Activated CD4-positive, alpha-beta T cell treated with anti-CD3 and anti-CD28 coated beads for 36 hours (primary cell): ENCODE data around the gene ARHGDIB. TPM values are rescaled to one million over a fixed set of nuclear protein-coding genes. Genes with fewer than 3 reads are reported as not detected.

Experiments
- ATAC-seq: fragments of 200-7000 bp; cut with Tn5 transposase; one replicate; pipeline ENCODE4 v1.10.0; 2021; ENCODE audit warnings: mild to moderate bottlenecking, moderate library complexity
- CTCF ChIA-PET: fragments of 350-600 bp; sonication (Branson Sonifier 250); formaldehyde crosslinking; loops from one replicate; lab custom pipeline; 2021; ENCODE audit warnings: antibody characterized with exemption; lab: Charles Lee
- POLR2A ChIA-PET: fragments of 350-600 bp; sonication (Branson Sonifier 250); formaldehyde crosslinking; loops from one replicate; lab custom pipeline; 2021; ENCODE audit warnings: antibody characterized with exemption, inconsistent platforms; lab: Charles Lee
- DNase-seq: peaks from one replicate; pipeline ENCODE4 v3.0.0-alpha.2; 2020
- H3K27ac Mint-ChIP-seq: one replicate; pipeline ENCODE4 v1.8.0; 2021; ENCODE audit warnings: mixed read lengths
- H3K27me3 Mint-ChIP-seq: one replicate; pipeline ENCODE4 v1.8.0; 2021; ENCODE audit warnings: mixed read lengths
- H3K36me3 Mint-ChIP-seq: one replicate; pipeline ENCODE4 v1.8.0; 2021; ENCODE audit warnings: low read depth, mixed read lengths
- H3K4me1 Mint-ChIP-seq: one replicate; pipeline ENCODE4 v1.8.0; 2021; ENCODE audit warnings: mixed read lengths
- H3K4me3 Mint-ChIP-seq: one replicate; pipeline ENCODE4 v1.8.0; 2021; ENCODE audit warnings: mild to moderate bottlenecking, moderate library complexity, mixed read lengths
- H3K9me3 Mint-ChIP-seq: one replicate; pipeline ENCODE4 v1.8.0; 2021; ENCODE audit warnings: low read depth, mixed read lengths
- intact Hi-C, 2 experiments: fragments of 100-400 bp; cut with DNase I in 1 of 2; cut with micrococcal nuclease in 1 of 2; formaldehyde crosslinking; loops; one replicate each; pipeline versions ENCODE4 v1.14.2 to v1.15.1; 2022 to 2024; cut with DNase I, micrococcal nuclease
- total RNA-seq, 2 experiments: library from RNA; stranded (reverse); gene quantifications; one replicate each; pipeline ENCODE4 v1.2.3, GENCODE V29; 2021

Gene ARHGDIB
- total RNA-seq, 2 experiments from 2014 or later: 596 to 912 TPM

GRCh38 chr12:14950421-14950820 is 11.0 kb downstream of the ARHGDIB start:
- intact Hi-C loops: loop anchor here (1.0 to 5.0 kb wide), 3 partner anchors 40 to 612 kb away; no protein-coding TSS in a partner anchor
- Mint-ChIP-seq H3K9me3 (no peaks in the 10 kb centered on the region), H3K27me3 (no peaks in the 10 kb centered on the region), H3K4me1 (peaks cover 89% of the 10 kb centered on the region), H3K27ac (peak overlapping the region; percentile 96), H3K36me3 (peaks cover 74% of the 10 kb centered on the region), H3K4me3 (peak overlapping the region; percentile 73)
- DNase-seq: peak; percentile 65
- CTCF ChIA-PET: interaction anchor here (0.6 to 1.1 kb wide), 2 partner anchors 14 to 40 kb away, joined by 3 read pairs; no protein-coding TSS in a partner anchor
- ATAC-seq: peak; percentile 43
- POLR2A ChIA-PET: interaction anchor here (0.9 to 1.4 kb wide), 3 partner anchors 8 to 180 kb away, joined by 3 to 8 read pairs (median 4); a partner anchor contains a TSS

GRCh38 chr12:14949631-14950030 is 11.8 kb downstream of the ARHGDIB start:
- Mint-ChIP-seq H3K4me1 (peaks cover 94% of the 10 kb centered on the region), H3K36me3 (peaks cover 80% of the 10 kb centered on the region), H3K27me3 (no peaks in the 10 kb centered on the region), H3K9me3 (no peaks in the 10 kb centered on the region), H3K4me3 (peak overlapping the region; percentile 73), H3K27ac (peak overlapping the region; percentile 96)
- ChIA-PET POLR2A (no interaction called here), CTCF (no interaction called here)
- intact Hi-C loops: loop anchor here (1.0 to 5.0 kb wide), 5 partner anchors 13 to 613 kb away; partner anchors contain the start of genes C12orf60 (in 1 of the 2) and WBP11 (in 1 of the 2)
- DNase-seq (peak; percentile 60), ATAC-seq (no peak)

GRCh38 chr12:14948672-14949071 is 12.7 kb downstream of the ARHGDIB start:
- Mint-ChIP-seq H3K27ac (peak overlapping the region; percentile 96), H3K4me3 (peak overlapping the region; percentile 73), H3K4me1 (peaks cover 87% of the 10 kb centered on the region), H3K36me3 (peaks cover 76% of the 10 kb centered on the region), H3K27me3 (no peaks in the 10 kb centered on the region), H3K9me3 (no peaks in the 10 kb centered on the region)
- POLR2A ChIA-PET: interaction anchor here (1.1 to 1.3 kb wide), 2 partner anchors 10 to 179 kb away, joined by 3 to 6 read pairs; no protein-coding TSS in a partner anchor
- CTCF ChIA-PET: interaction anchor here (0.6 to 5.4 kb wide), 6 partner anchors 10 to 47 kb away, joined by 3 to 27 read pairs (median 4); partner anchors contain the start of gene ERP27
- ATAC-seq: peak; percentile 82
- peak; percentile 68 for DNase-seq
- intact Hi-C loops: loop anchor here (1.0 to 2.0 kb wide), 3 partner anchors 8 to 146 kb away; partner anchors contain the start of genes C12orf60 (in 1 of the 2) and WBP11 (in 1 of the 2)

DNA sequence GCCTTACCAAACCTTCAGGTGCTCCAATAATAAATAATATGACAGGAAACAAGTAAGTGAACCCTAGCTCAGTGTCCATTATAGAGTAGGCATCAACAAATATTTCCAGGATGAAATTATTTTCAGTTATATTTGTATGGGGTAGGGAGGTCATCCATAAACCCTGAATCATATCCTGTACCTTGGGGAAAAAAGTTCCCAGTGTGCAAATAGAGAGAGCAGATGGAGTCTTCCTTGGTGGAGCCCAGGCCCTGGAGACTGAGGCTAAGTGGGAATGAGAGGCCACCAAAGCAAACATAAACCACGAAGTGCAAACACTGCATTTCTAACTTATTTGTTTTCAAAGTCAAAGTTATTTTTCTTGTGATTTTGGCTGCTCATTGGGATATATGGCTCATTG is 14.5 kb downstream of the ARHGDIB start:
- CTCF ChIA-PET: interaction anchor here (0.7 to 5.4 kb wide), 3 partner anchors 10 to 331 kb away, joined by 3 to 27 read pairs (median 5); no protein-coding TSS in a partner anchor
- POLR2A ChIA-PET: interaction anchor here (0.6 kb wide), 1 partner anchor 44 kb away, joined by 4 read pairs; no protein-coding TSS in a partner anchor
- no peaks in the 10 kb centered on the region for H3K27me3 Mint-ChIP-seq
- no peak for ATAC-seq
- intact Hi-C loops: loop anchor here in 1 of 2 experiments (1.0 kb wide), 1 partner anchor 8 kb away; no protein-coding TSS in a partner anchor
- DNase-seq: no peak
- peaks cover 82% of the 10 kb centered on the region for H3K36me3 Mint-ChIP-seq
- H3K4me3 Mint-ChIP-seq: peak overlapping the region; percentile 73
- H3K9me3 Mint-ChIP-seq: no peaks in the 10 kb centered on the region
- H3K4me1 Mint-ChIP-seq: peaks cover 70% of the 10 kb centered on the region
- H3K27ac Mint-ChIP-seq: peak overlapping the region; percentile 96

DNA sequence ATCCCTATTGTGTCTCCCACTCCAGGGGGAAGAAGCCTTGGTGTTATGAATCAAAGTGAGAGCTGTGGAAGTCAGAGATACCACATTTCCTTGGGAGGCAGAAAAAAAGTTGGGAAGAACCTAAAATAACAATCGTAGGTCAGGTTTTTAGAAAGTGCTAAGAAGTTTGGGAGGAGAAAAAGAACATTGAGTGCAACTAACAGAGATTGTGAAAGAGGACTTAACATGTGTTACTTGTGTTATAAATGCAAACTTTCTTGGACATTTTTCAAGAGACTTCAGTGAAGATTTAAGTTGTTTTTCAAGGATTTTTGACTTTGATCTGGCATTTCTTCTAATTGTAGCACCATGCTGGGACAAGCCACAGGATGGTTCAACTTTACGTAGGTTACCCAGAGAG is 15.2 kb downstream of the ARHGDIB start:
- ChIA-PET POLR2A (no interaction called here), CTCF (interaction anchor here (0.7 to 5.4 kb wide), 3 partner anchors 9 to 332 kb away, joined by 3 to 27 read pairs (median 5); no protein-coding TSS in a partner anchor)
- H3K4me1 Mint-ChIP-seq: peaks cover 63% of the 10 kb centered on the region
- no peaks in the 10 kb centered on the region for H3K27me3 Mint-ChIP-seq
- ATAC-seq: no peak
- peak overlapping the region; percentile 96 for H3K27ac Mint-ChIP-seq
- no peak for DNase-seq
- peaks cover 81% of the 10 kb centered on the region for H3K36me3 Mint-ChIP-seq
- H3K9me3 Mint-ChIP-seq: no peaks in the 10 kb centered on the region
- peak overlapping the region; percentile 73 for H3K4me3 Mint-ChIP-seq
- intact Hi-C loops: no loop called here

GRCh38 chr12:14942196-14942931 is 19.0 kb downstream of the ARHGDIB start:
- ChIA-PET CTCF (no interaction called here), POLR2A (no interaction called here)
- ATAC-seq (no peak), DNase-seq (no peak)
- Mint-ChIP-seq H3K27me3 (no peaks in the 10 kb centered on the region), H3K4me1 (peaks cover 55% of the 10 kb centered on the region), H3K27ac (peak overlapping the region; percentile 35), H3K4me3 (no peak overlapping the region), H3K9me3 (peaks cover 3% of the 10 kb centered on the region), H3K36me3 (peaks cover 79% of the 10 kb centered on the region)
- intact Hi-C loops: no loop called here

- intact Hi-C loops: no loop called here
- DNase-seq (no peak), ATAC-seq (no peak)
- Mint-ChIP-seq H3K27ac (no peak overlapping the region), H3K9me3 (peaks cover 3% of the 10 kb centered on the region), H3K27me3 (no peaks in the 10 kb centered on the region), H3K4me3 (no peak overlapping the region), H3K4me1 (peaks cover 50% of the 10 kb centered on the region), H3K36me3 (peaks cover 74% of the 10 kb centered on the region)
- CTCF ChIA-PET: interaction anchor here (0.6 to 0.9 kb wide), 2 partner anchors 93 to 164 kb away, joined by 3 read pairs; no protein-coding TSS in a partner anchor
- POLR2A ChIA-PET: no interaction called here
Measured at GRCh38 chr12:14941369-14941768, 20.0 kb downstream of the ARHGDIB start.

DNA sequence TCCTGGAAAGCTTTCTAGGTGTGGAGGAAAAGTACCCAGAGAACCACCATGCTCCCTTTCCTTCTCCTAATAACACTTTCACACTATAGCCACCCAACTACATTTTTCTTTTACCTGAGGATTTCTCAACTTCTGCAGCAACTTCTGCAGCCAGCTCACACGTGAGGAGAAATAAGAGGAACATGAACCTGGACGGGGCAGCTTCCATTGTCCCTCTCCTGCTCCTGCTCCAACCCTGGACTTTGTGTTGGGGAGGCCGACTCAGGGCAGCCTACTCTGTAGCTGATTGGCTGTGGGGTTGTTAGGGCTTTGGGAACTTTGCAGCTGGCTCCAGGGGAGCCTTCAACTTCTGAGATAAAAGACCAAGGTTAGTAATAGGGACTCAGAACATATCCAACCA is 23.1 kb downstream of the ARHGDIB start, which contains the start of gene ERP27:
Gene ERP27 (minus strand): TSS at position 237 of the 400 bp plus-strand sequence. CDS start 29 bp downstream, at position 208.
- Mint-ChIP-seq H3K27me3 (no peaks in the 10 kb centered on the region), H3K27ac (peak within 1 kb of the TSS; percentile 84), H3K36me3 (peaks cover 55% of the 10 kb centered on the region), H3K9me3 (peaks cover 3% of the 10 kb centered on the region), H3K4me3 (peak within 1 kb of the TSS; percentile 33), H3K4me1 (peaks cover 30% of the 10 kb centered on the region)
- ChIA-PET POLR2A (no interaction called here), CTCF (interaction anchor here (0.6 to 2.9 kb wide), 9 partner anchors 10 to 819 kb away, joined by 3 to 20 read pairs (median 4); partner anchors contain the start of gene ARHGDIB)
- ATAC-seq: no peak
- intact Hi-C loops: loop anchor here (2.0 to 5.0 kb wide), 2 partner anchors 28 to 59 kb away; no protein-coding TSS in a partner anchor
- no peak for DNase-seq

- Mint-ChIP-seq H3K4me1 (peaks cover 30% of the 10 kb centered on the region), H3K36me3 (peaks cover 54% of the 10 kb centered on the region), H3K9me3 (peaks cover 3% of the 10 kb centered on the region), H3K4me3 (no peak overlapping the region), H3K27ac (peak overlapping the region; percentile 44), H3K27me3 (no peaks in the 10 kb centered on the region)
- ChIA-PET POLR2A (no interaction called here), CTCF (interaction anchor here (0.9 to 2.9 kb wide), 10 partner anchors 9 to 134 kb away, joined by 3 to 20 read pairs (median 4); partner anchors contain the start of genes C12orf60 and WBP11)
- intact Hi-C loops: loop anchor here (2.0 to 5.0 kb wide), 3 partner anchors 27 to 60 kb away; no protein-coding TSS in a partner anchor
- ATAC-seq (peak; percentile 31), DNase-seq (peak; percentile 42)
Measured at GRCh38 chr12:14937689-14938088, 23.7 kb downstream of the ARHGDIB start.

DNA sequence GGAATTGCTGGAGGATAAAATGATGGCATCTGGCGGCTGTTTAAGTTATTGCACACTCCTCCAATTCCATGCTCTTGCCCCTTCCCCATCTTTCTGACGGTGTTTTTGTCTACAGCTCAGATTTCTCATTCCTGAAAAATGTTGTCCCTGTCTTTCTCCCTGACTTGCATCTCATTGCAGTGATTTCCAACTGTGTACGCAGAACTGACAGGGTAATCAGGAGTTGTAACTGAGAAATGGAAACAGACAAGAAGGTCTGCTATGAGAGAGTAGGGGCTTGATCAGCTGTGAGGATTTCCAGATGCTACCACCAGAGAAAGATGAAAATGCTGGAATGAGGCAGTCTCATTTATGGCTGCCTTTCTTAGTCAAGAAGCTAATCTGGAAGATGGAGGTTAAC is 24.4 kb downstream of the ARHGDIB start:
- CTCF ChIA-PET: interaction anchor here (0.7 to 2.9 kb wide), 11 partner anchors 9 to 1318 kb away, joined by 3 to 20 read pairs (median 3); partner anchors contain the start of genes C12orf60 and WBP11
- peaks cover 30% of the 10 kb centered on the region for H3K4me1 Mint-ChIP-seq
- H3K27me3 Mint-ChIP-seq: no peaks in the 10 kb centered on the region
- H3K27ac Mint-ChIP-seq: no peak overlapping the region
- peaks cover 3% of the 10 kb centered on the region for H3K9me3 Mint-ChIP-seq
- H3K4me3 Mint-ChIP-seq: no peak overlapping the region
- intact Hi-C loops: loop anchor here (2.0 to 5.0 kb wide), 2 partner anchors 58 to 60 kb away; no protein-coding TSS in a partner anchor
- POLR2A ChIA-PET: no interaction called here
- DNase-seq: no peak
- H3K36me3 Mint-ChIP-seq: peaks cover 50% of the 10 kb centered on the region
- ATAC-seq: no peak
